Ishikawa (cell line): Measurements from ENCODE around the gene ARHGEF7.

ENCODE experiments used
- CREB1 ChIP-seq: IDR thresholded peaks from 2 replicates; pipeline ENCODE4 v1.6.1; 2012; ENCODE audit warnings: low read depth
- EGR1 ChIP-seq: IDR thresholded peaks from 2 replicates; pipeline ENCODE4 v1.6.1; 2012
- EP300 ChIP-seq: IDR thresholded peaks from 2 replicates; pipeline ENCODE4 v1.6.1; 2012; ENCODE audit warnings: borderline replicate concordance
- FOXM1 ChIP-seq: IDR thresholded peaks from 2 replicates; pipeline ENCODE4 v1.6.1; 2012; ENCODE audit warnings: low read depth, borderline replicate concordance
- YY1 ChIP-seq: IDR thresholded peaks from 2 replicates; pipeline ENCODE4 v1.6.1; 2012; ENCODE audit warnings: low read depth
- ZBTB7A ChIP-seq: IDR thresholded peaks from 2 replicates; pipeline ENCODE4 v1.6.1; 2012; ENCODE audit warnings: low read depth
- TF ChIP-seq, protein P1 (sequence below): IDR thresholded peaks from 2 replicates; pipeline ENCODE4 v1.6.1; 2012
- TF ChIP-seq, protein P2 (sequence below): IDR thresholded peaks from 2 replicates; pipeline ENCODE4 v1.6.1; 2012

DNA sequence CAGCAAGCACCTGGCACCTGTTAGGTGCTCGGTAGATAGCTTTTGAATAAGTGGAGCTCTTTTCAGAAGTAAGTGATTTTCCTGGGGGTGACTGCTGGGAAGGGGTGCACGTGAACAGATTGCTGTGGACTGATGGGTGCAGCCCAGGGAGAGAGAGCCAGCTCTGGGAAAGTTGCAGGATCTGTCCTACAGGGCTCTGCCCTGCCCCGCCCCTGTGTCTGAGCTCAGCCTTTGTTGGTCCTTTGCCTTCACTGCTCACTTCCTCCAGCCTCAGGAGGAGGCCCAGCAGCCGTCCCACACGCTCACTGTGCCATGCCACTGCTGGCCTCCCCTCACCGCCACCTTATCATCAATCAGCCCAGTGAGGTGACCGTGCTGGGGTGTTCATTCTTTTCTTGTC is 171.6 kb downstream of the ARHGEF7 start:
- TF ChIP-seq EP300 (no peak), CREB1 (no peak), EGR1 (no peak), YY1 (no peak), FOXM1 (no peak), ZBTB7A (no peak)
- TF ChIP-seq, protein P1, sequence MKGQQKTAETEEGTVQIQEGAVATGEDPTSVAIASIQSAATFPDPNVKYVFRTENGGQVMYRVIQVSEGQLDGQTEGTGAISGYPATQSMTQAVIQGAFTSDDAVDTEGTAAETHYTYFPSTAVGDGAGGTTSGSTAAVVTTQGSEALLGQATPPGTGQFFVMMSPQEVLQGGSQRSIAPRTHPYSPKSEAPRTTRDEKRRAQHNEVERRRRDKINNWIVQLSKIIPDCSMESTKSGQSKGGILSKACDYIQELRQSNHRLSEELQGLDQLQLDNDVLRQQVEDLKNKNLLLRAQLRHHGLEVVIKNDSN: no peak
- TF ChIP-seq, protein P2, sequence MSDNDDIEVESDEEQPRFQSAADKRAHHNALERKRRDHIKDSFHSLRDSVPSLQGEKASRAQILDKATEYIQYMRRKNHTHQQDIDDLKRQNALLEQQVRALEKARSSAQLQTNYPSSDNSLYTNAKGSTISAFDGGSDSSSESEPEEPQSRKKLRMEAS: no peak
